Stomach (tissue), 4 donors: ENCODE measurements around the gene AP2A1.

ENCODE experiments used
- CTCF ChIP-seq, 7 experiments: fragments of 450-650 bp in 4 of 7; fragments of 200-600 bp in 3 of 7; sonication (generic) in 3 of 7; IDR thresholded peaks; one replicate each; pipeline ENCODE4 v1.5.1; 2016 to 2019; ENCODE audit warnings: antibody characterized with exemption in 7 of 7, control low read depth in 2 of 7, mild to moderate bottlenecking in 1 of 7
- POLR2A ChIP-seq, 4 donors: fragments of 450-650 bp; IDR thresholded peaks; one replicate each; pipeline ENCODE4 v1.6.1; 2016; ENCODE audit warnings: antibody characterized with exemption in 4 of 4, control low read depth in 2 of 4, mild to moderate bottlenecking in 1 of 4, moderate library complexity in 1 of 4
- POLR2AphosphoS5 ChIP-seq, 3 donors: sonication (generic); formaldehyde crosslinking; IDR thresholded peaks; one replicate each; pipeline ENCODE4 v1.6.1; 2016; ENCODE audit warnings: antibody characterized with exemption in 3 of 3

DNA sequence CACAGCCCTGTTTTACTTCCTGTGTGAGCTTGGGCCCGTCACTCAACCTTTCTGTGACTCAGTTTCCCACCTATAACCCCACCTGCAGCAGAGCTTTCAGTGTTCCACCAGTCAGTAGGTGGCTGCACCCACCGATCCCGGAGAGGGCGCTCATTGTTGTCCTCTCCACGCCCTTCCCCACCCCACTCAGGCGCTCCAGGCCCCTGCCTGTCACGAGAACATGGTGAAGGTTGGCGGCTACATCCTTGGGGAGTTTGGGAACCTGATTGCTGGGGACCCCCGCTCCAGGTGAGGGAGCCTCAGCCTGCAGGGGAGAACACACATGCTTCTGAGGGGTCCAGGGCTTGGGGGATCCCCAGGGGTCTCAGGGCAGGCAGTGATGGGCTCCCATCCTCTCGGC, 34.0 kb downstream of the AP2A1 start:
- TF ChIP-seq POLR2A (IDR thresholded peaks at IDR 0.05) (no peak), CTCF (IDR thresholded peaks at IDR 0.05) (no peak), POLR2AphosphoS5 (IDR thresholded peaks at IDR 0.05) (no peak)
